HCT116 (cell line): ENCODE results near the gene SLC8A2. TPM values are rescaled to one million over a fixed set of nuclear protein-coding genes. Genes with fewer than 3 reads are reported as not detected.

ENCODE experiments used
- ATAC-seq: fragments of 200-7000 bp; cut with Tn5 transposase; 2 replicates; pipeline ENCODE4 v1.9.1; 2020; ENCODE audit warnings: mild to moderate bottlenecking, moderate library complexity
- BruUV-seq: library from RNA; stranded (reverse); fragments of 400-500 nt; replicated peaks from 2 replicates; lab custom pipeline; 2021; lab: Mats Ljungman, UMichigan
- CTCF ChIA-PET: fragments of 300-600 bp; sonication (Branson Sonifier 250); formaldehyde crosslinking; loops from one replicate; lab custom pipeline; 2021; ENCODE audit warnings: antibody characterized with exemption; lab: Charles Lee
- POLR2A ChIA-PET: fragments of 300-600, 350-600 bp; sonication (Branson Sonifier 250); formaldehyde crosslinking; loops from one replicate; lab custom pipeline; 2021; ENCODE audit warnings: antibody characterized with exemption; lab: Charles Lee
- RAD21 ChIA-PET, 2 experiments: fragments of 300-600 bp; sonication (Branson Sonifier 250); formaldehyde crosslinking; loops; one replicate each; lab custom pipeline; 2023; ENCODE audit warnings: low total read pairs in 2 of 2; ENCODE audit not compliant: uncharacterized antibody in 2 of 2, unreplicated experiment in 2 of 2, low non-redundant PET in 1 of 2; lab: Charles Lee
- DNase-seq: peaks from one replicate; pipeline ENCODE4 v3.0.0-alpha.2; 2010; ENCODE audit warnings: low read depth, low spot score
- H2AFZ ChIP-seq: fragments of 200-600 bp; shearing (Covaris generic), sonication (generic); 2 replicates; pipeline ENCODE4 v1.6.1; 2017; ENCODE audit warnings: low read depth, mixed run types, mixed read lengths, antibody characterized with exemption, low read length; ENCODE audit not compliant: poor library complexity, severe bottlenecking
- H3K27ac ChIP-seq: 2 replicates; pipeline ENCODE4 v1.5.1; 2012; ENCODE audit warnings: low read depth, low read length
- H3K27me3 ChIP-seq: fragments of 200-600 bp; sonication (generic); 2 replicates; pipeline ENCODE4 v1.6.1; 2016; ENCODE audit warnings: mixed run types, low read length, mixed read lengths; ENCODE audit not compliant: insufficient read depth
- H3K36me3 ChIP-seq, 2 experiments: fragments of 200-500 bp in 1 of 2; fragments of 200-600 bp in 1 of 2; sonication (Bioruptor generic) in 1 of 2; sonication (generic) in 1 of 2; 2 replicates each; pipeline versions ENCODE4 v1.5.1 to v1.6.1; 2014 to 2016; ENCODE audit warnings: low read length in 2 of 2, inconsistent platforms in 1 of 2, mixed read lengths in 1 of 2, mixed run types in 1 of 2; ENCODE audit not compliant: insufficient read depth in 2 of 2, control insufficient read depth in 1 of 2
- H3K4me1 ChIP-seq, 2 experiments: fragments of 200-600 bp in 1 of 2; sonication (generic) in 1 of 2; 2 replicates each; pipeline versions ENCODE4 v1.5.1 to v1.6.1; 2012 to 2017; ENCODE audit warnings: low read length in 2 of 2, inconsistent platforms in 1 of 2, mild to moderate bottlenecking in 1 of 2, mixed read lengths in 1 of 2, mixed run types in 1 of 2, moderate library complexity in 1 of 2; ENCODE audit not compliant: insufficient read depth in 2 of 2, control insufficient read depth in 1 of 2
- H3K4me2 ChIP-seq: fragments of 200-600 bp; sonication (generic); 2 replicates; pipeline ENCODE4 v1.6.1; 2017; ENCODE audit warnings: mixed run types, low read length, mixed read lengths
- H3K4me3 ChIP-seq, 2 experiments: fragments of 200-600 bp in 1 of 2; sonication (generic) in 1 of 2; replicated peaks in 1 of 2; 2 replicates each; pipeline ENCODE4 v1.5.1; 2011 to 2016; ENCODE audit warnings: low read length in 2 of 2, control low read depth in 1 of 2, low read depth in 1 of 2, mild to moderate bottlenecking in 1 of 2, mixed read lengths in 1 of 2, mixed run types in 1 of 2
- H3K79me2 ChIP-seq: fragments of 200-600 bp; sonication (generic); 2 replicates; pipeline ENCODE4 v1.6.1; 2017; ENCODE audit warnings: mild to moderate bottlenecking, mixed run types, low read length, moderate library complexity, mixed read lengths; ENCODE audit not compliant: insufficient read depth
- H3K9ac ChIP-seq: fragments of 200-600 bp; sonication (generic); 2 replicates; pipeline ENCODE4 v1.6.1; 2016; ENCODE audit warnings: low read length, mixed read lengths
- H3K9me2 ChIP-seq: fragments of 200-600 bp; sonication (generic), shearing (Covaris generic); 2 replicates; pipeline ENCODE4 v1.6.1; 2017; ENCODE audit warnings: mixed run types, mild to moderate bottlenecking, moderate library complexity; ENCODE audit not compliant: insufficient read depth
- H3K9me3 ChIP-seq, 2 experiments: fragments of 200-500 bp in 1 of 2; fragments of 200-600 bp in 1 of 2; sonication (Bioruptor generic) in 1 of 2; sonication (generic) in 1 of 2; 2 replicates each; pipeline ENCODE4 v1.6.1; 2014 to 2017; ENCODE audit warnings: low read length in 2 of 2, mixed read lengths in 2 of 2, inconsistent platforms in 1 of 2, low read depth in 1 of 2, mild to moderate bottlenecking in 1 of 2, mixed run types in 1 of 2, moderate library complexity in 1 of 2; ENCODE audit not compliant: control insufficient read depth in 1 of 2, insufficient read depth in 1 of 2
- H4K20me1 ChIP-seq: fragments of 200-600 bp; sonication (generic), shearing (Covaris generic); 2 replicates; pipeline ENCODE4 v1.6.1; 2017; ENCODE audit warnings: mixed run types, mild to moderate bottlenecking, moderate library complexity; ENCODE audit not compliant: insufficient read depth
- CBX3 ChIP-seq: IDR thresholded peaks from 2 replicates; pipeline ENCODE4 v1.6.1; 2012; ENCODE audit warnings: low read depth
- CEBPB ChIP-seq: IDR thresholded peaks from 2 replicates; pipeline ENCODE4 v1.6.1; 2012; ENCODE audit warnings: low read depth
- EZH2 ChIP-seq: fragments of 200-600 bp; sonication (generic); IDR thresholded peaks from 2 replicates; pipeline ENCODE4 v1.6.1; 2017; ENCODE audit warnings: antibody characterized with exemption, mixed run types
- EZH2phosphoT487 ChIP-seq: fragments of 200-600 bp; IDR thresholded peaks from 2 replicates; pipeline ENCODE4 v1.6.1; 2018; ENCODE audit warnings: antibody characterized with exemption, borderline replicate concordance
- FOSL1 ChIP-seq: IDR thresholded peaks from 2 replicates; pipeline ENCODE4 v1.6.1; 2012; ENCODE audit warnings: low read depth
- POLR2AphosphoS5 ChIP-seq: IDR thresholded peaks from 2 replicates; pipeline ENCODE4 v1.6.1; 2011; ENCODE audit warnings: mild to moderate bottlenecking, low read depth, low read length, moderate library complexity
- YY1 ChIP-seq: IDR thresholded peaks from 2 replicates; pipeline ENCODE4 v1.6.1; 2011; ENCODE audit warnings: low read length, low read depth, moderate library complexity, mild to moderate bottlenecking; ENCODE audit not compliant: insufficient replicate concordance; ENCODE audit errors: extremely low read depth
- ZFX ChIP-seq: fragments of 450-650 bp; IDR thresholded peaks from 2 replicates; pipeline ENCODE4 v1.6.1; 2017
- ZNF274 ChIP-seq: fragments of 200-500 bp; sonication (Bioruptor generic); IDR thresholded peaks from 2 replicates; pipeline ENCODE4 v1.6.1; 2014; ENCODE audit warnings: mild to moderate bottlenecking, low read depth, low read length, inconsistent platforms
- intact Hi-C: fragments of 100-400 bp; cut with micrococcal nuclease; formaldehyde crosslinking; loops from 2 replicates; pipeline ENCODE4 v1.10.0; 2022
- total RNA-seq: library from RNA; stranded (reverse); gene quantifications from one replicate; pipeline ENCODE4 v1.2.1, GENCODE V29; 2021; ENCODE audit not compliant: unreplicated experiment
- TF ChIP-seq, protein P1 (sequence below): IDR thresholded peaks from 2 replicates; pipeline ENCODE4 v1.6.1; 2011; ENCODE audit warnings: mild to moderate bottlenecking, low read length, moderate library complexity; ENCODE audit not compliant: insufficient replicate concordance; ENCODE audit errors: extremely low read depth
- TF ChIP-seq, protein P2 (sequence below): IDR thresholded peaks from 2 replicates; pipeline ENCODE4 v1.6.1; 2012
- TF ChIP-seq, protein P3 (sequence below): IDR thresholded peaks from 2 replicates; pipeline ENCODE4 v1.6.1; 2012

SLC8A2 gene
- total RNA-seq, 1 experiment from 2014 or later = 0.98 TPM

DNA sequence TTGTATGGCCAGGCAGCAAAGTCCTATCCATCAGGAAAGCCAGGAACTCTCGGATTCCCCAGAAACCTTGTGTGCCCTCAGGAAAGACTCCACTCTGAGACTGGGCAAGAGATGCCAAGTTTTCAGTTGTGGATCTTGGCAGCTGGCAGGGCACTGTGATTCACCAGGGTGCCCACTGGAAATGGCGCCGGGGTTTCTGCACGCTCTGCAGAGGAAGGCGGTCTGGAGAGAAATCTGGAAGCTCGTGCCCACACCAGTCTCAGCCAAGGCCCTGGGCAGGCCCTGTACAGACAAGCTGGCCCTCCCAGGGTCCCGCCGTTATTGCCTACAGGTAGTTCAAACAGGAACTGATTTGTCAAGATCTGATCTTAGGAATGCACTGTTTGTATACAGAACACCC is 38.3 kb upstream of the SLC8A2 start:
- H2AFZ ChIP-seq = no peak overlapping the region
- no peak for DNase-seq
- BruUV-seq = no TSS peak
- no peak overlapping the region for H3K9ac ChIP-seq
- POLR2A ChIA-PET = no interaction called here
- no peak for ATAC-seq
- no peaks in the 10 kb centered on the region for H3K9me3 ChIP-seq
- H3K4me2 ChIP-seq = no peak overlapping the region
- intact Hi-C loops = no loop called here
- no peaks in the 10 kb centered on the region for H3K27me3 ChIP-seq
- H3K9me2 ChIP-seq = no peaks in the 10 kb centered on the region
- peaks cover 3 to 17% of the 10 kb centered on the region in 2 experiments; a peak in 3 of 4 replicates for H3K4me1 ChIP-seq
- RAD21 ChIA-PET = no interaction called here
- H3K79me2 ChIP-seq = peaks cover 57% of the 10 kb centered on the region
- H3K4me3 ChIP-seq = no peak overlapping the region
- CTCF ChIA-PET = no interaction called here
- H4K20me1 ChIP-seq = no peaks in the 10 kb centered on the region
- no peak overlapping the region for H3K27ac ChIP-seq
- H3K36me3 ChIP-seq = no peaks in the 10 kb centered on the region
- no peak for TF ChIP-seq CBX3
- no peak for TF ChIP-seq YY1
- TF ChIP-seq, protein P1, sequence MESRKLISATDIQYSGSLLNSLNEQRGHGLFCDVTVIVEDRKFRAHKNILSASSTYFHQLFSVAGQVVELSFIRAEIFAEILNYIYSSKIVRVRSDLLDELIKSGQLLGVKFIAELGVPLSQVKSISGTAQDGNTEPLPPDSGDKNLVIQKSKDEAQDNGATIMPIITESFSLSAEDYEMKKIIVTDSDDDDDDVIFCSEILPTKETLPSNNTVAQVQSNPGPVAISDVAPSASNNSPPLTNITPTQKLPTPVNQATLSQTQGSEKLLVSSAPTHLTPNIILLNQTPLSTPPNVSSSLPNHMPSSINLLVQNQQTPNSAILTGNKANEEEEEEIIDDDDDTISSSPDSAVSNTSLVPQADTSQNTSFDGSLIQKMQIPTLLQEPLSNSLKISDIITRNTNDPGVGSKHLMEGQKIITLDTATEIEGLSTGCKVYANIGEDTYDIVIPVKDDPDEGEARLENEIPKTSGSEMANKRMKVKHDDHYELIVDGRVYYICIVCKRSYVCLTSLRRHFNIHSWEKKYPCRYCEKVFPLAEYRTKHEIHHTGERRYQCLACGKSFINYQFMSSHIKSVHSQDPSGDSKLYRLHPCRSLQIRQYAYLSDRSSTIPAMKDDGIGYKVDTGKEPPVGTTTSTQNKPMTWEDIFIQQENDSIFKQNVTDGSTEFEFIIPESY = no peak
- TF ChIP-seq, protein P2, sequence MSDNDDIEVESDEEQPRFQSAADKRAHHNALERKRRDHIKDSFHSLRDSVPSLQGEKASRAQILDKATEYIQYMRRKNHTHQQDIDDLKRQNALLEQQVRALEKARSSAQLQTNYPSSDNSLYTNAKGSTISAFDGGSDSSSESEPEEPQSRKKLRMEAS = no peak
- TF ChIP-seq POLR2AphosphoS5 = no peak
- TF ChIP-seq ZNF274 = no peak
- no peak for TF ChIP-seq CEBPB
- TF ChIP-seq, protein P3, sequence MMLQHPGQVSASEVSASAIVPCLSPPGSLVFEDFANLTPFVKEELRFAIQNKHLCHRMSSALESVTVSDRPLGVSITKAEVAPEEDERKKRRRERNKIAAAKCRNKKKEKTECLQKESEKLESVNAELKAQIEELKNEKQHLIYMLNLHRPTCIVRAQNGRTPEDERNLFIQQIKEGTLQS = no peak
- TF ChIP-seq EZH2phosphoT487 = no peak
- TF ChIP-seq FOSL1 = no peak
- no peak for TF ChIP-seq EZH2
- no peak for TF ChIP-seq ZFX
- TF ChIP-seq, all 23 proteins: peak for 0
